Coronary artery (tissue), 2 donors: ENCODE results near the gene GEMIN8.

Experiments
- DNase-seq: peaks from one replicate; pipeline ENCODE4 v3.0.0-alpha.2; 2017; ENCODE audit warnings: low spot score
- H3K27ac ChIP-seq, 2 donors: fragments of 200-600 bp; sonication (generic); one replicate each; pipeline ENCODE4 v1.5.1; 2016 to 2019
- H3K4me3 ChIP-seq: fragments of 200-600 bp; sonication (generic); 2 replicates; pipeline ENCODE4 v1.5.1; 2016; ENCODE audit warnings: mild to moderate bottlenecking, moderate library complexity
- TF ChIP-seq, protein P1 (sequence below): fragments of 200-600 bp; sonication (generic); IDR thresholded peaks from one replicate; pipeline ENCODE4 v1.5.1; 2019; ENCODE audit warnings: antibody characterized with exemption

GEMIN8 gene

DNA sequence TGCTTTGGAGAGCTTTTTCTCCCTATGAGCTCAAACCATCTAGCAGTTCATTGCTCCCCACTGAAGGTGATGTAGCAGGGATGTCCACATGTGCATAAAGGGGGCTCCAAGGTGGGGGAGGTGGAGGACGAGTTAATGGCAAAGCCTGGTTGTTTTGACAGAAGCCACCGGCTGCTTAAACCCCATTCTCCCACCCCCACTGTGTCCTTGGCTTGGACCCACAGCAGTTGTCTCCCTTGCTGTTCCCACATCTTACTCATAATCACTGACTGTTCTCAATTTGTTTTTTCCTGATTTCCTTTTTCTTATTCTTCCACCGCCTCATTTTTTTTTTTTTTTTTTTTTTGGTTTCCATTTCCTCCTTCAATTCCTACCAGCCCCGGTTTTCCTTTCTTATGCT, 72.7 kb downstream of the GEMIN8 start:
- Histone ChIP-seq H3K4me3 (no peak overlapping the region), H3K27ac (no peak overlapping the region)
- TF ChIP-seq, protein P1, sequence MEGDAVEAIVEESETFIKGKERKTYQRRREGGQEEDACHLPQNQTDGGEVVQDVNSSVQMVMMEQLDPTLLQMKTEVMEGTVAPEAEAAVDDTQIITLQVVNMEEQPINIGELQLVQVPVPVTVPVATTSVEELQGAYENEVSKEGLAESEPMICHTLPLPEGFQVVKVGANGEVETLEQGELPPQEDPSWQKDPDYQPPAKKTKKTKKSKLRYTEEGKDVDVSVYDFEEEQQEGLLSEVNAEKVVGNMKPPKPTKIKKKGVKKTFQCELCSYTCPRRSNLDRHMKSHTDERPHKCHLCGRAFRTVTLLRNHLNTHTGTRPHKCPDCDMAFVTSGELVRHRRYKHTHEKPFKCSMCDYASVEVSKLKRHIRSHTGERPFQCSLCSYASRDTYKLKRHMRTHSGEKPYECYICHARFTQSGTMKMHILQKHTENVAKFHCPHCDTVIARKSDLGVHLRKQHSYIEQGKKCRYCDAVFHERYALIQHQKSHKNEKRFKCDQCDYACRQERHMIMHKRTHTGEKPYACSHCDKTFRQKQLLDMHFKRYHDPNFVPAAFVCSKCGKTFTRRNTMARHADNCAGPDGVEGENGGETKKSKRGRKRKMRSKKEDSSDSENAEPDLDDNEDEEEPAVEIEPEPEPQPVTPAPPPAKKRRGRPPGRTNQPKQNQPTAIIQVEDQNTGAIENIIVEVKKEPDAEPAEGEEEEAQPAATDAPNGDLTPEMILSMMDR, result no peak
- no peak for DNase-seq
